Fibroblast of mammary gland (primary cell): ENCODE measurements around the gene DENND2A.
"Not testable (repeated sequence)": the region's sequence is repeated elsewhere in the genome, so short reads cannot be mapped to it uniquely, and the experiment has no call there.

ENCODE experiments used
- DNase-seq: peaks from one replicate; pipeline ENCODE4 v3.0.0-alpha.2; 2010; ENCODE audit warnings: low read depth
- H3K4me3 ChIP-seq: 2 replicates; pipeline ENCODE4 v1.5.1; 2011; ENCODE audit warnings: low read depth, mild to moderate bottlenecking, low read length, moderate library complexity; ENCODE audit not compliant: control insufficient read depth
- TF ChIP-seq, protein P1 (sequence below): conservative IDR thresholded peaks from 2 replicates; pipeline ENCODE4 v1.5.1; 2011; ENCODE audit warnings: low read depth, low read length, inconsistent platforms; ENCODE audit not compliant: control insufficient read depth, insufficient read depth

The DENND2A gene

DNA sequence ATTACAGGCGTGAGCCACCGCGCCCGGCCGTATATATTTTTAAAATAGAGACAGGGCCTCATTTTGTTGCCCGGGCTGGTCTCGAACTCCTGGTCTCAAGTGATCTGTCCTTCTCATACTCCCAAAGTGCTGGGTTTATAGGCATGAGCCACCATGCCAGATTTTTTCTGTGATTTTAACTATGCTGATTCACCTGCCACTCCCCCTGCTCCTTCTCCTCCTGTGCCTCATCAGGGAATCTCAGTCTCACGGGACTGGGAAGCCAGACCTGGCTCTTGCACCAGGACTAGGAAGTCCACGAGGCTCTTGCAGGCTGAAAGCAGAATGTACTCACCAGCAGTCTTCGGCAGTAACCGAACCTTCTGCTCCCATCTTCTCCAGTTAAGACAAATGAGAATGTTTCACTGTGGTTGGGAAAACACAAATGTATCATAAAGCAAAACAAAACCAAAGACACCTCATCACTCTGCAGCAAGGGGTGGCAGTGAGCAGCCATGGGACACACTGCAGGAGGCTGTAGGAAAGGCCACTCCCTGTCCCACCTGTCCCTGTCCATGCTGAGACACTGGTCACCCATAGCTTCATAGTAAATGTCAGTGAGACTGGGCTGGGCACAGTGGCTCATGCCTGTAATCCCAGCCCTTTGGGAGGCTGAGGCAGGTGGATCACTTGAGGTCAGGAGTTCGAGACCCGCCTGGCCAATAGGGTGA, 82.6 kb downstream of the DENND2A start:
- DNase-seq = peak; percentile 19
- no peak overlapping the region for H3K4me3 ChIP-seq
- TF ChIP-seq, protein P1, sequence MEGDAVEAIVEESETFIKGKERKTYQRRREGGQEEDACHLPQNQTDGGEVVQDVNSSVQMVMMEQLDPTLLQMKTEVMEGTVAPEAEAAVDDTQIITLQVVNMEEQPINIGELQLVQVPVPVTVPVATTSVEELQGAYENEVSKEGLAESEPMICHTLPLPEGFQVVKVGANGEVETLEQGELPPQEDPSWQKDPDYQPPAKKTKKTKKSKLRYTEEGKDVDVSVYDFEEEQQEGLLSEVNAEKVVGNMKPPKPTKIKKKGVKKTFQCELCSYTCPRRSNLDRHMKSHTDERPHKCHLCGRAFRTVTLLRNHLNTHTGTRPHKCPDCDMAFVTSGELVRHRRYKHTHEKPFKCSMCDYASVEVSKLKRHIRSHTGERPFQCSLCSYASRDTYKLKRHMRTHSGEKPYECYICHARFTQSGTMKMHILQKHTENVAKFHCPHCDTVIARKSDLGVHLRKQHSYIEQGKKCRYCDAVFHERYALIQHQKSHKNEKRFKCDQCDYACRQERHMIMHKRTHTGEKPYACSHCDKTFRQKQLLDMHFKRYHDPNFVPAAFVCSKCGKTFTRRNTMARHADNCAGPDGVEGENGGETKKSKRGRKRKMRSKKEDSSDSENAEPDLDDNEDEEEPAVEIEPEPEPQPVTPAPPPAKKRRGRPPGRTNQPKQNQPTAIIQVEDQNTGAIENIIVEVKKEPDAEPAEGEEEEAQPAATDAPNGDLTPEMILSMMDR = no peak

DNA sequence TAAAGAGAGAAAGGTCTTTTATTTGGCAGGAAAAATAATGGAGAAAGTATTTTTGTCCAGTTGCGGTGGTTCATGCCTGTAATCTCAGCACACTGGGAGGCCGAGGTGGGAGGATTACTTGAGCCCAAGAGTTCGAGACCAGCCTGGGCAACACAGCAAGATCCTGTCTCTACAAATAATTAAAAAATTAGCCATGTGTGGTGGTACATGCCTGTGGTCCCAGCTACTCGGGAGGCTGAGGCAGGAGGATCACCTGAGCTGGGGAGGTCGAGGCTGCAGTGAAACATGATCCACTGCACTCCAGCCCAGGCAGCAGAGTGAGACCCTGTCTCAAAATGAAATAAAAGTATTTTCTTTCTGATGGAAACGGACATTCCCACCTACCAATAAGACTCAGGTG, 83.5 kb downstream of the DENND2A start:
- TF ChIP-seq, protein P1 = no peak
- no peak overlapping the region for H3K4me3 ChIP-seq
- DNase-seq = no peak

DNA sequence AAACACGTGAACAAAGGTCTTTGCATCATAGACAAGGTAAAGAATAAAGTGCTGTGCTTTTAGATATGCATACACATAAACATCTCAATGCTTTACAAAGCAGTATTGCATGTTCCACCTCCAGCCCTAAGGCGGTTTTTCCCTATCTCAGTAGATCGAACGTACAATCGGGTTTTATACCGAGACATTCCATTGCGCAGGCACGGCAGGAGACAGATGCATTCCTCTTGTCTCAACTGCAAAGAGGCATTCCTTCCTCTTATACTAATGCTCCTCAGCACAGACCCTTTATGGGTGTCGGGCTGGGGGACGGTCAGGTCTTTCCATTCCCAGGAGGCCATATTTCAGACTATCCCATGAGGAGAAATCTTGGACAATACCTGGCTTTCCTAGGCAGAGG, 87.4 kb downstream of the DENND2A start:
- not testable (repeated sequence) for H3K4me3 ChIP-seq, DNase-seq

DNA sequence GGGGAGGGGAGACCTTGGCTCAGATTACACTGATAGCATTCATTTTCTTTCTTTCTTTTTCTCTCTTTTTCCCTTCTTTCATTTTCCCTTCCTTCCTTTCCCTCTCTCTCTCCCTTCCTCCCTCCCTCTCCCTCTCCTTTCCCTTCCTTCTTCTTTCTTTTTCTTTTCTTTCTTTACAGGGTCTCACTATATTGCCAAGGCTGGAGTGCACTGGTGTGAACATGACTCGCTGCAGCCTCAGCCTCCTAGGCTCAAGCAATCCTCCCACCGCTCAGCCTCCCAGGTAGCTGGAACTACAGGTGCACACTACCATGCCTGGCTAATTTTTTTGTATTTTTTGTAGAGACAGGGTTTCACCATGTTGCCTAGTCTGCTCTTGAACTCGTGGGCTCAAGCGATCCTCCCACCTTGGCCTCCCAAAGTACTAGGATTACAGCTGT, 88.4 kb downstream of the DENND2A start:
- H3K4me3 ChIP-seq = no peak overlapping the region
- TF ChIP-seq, protein P1 = no peak
- no peak for DNase-seq

DNA sequence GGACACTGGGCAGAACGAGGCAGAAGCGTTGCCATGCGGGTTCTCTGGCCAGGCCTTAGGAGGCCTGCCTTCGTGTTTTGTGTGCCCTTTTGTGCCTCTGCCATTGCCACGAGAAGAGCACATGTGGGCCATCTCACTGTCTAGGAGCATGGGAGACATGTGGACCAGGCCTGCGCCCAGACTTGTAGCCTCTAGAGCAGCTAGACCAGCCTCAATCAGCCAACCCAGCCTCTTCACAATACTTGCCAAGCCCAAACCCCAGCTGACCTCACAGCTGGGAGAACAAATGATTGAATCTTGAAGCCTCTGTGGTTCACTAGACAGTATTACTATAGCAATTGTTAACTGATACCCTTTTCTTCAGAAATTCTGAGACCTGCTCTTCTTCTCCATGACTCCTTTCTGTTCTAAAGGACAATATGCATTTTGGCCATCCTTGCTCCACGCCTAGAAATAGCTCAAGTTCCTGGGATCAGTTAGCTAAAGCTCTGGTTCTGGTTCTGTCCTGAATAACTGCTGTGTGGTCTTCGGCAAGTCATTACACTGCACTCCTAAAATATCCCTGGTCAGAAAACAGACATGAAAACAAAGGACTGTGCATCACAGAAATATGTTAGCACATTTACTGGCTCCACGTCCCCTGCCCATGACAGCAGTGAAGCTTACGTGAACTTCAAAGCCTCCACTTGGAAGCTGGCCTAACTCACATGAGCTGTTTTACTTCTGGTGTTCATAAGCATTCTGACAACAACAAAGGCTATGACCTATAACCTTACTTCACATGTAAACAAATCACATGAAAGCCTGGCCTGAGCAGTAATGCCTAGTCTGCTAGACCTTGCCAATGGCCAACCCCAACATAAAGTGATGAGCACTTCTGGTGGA, 89.0 kb downstream of the DENND2A start:
- peak; percentile 24 for DNase-seq
- no peak overlapping the region for H3K4me3 ChIP-seq
- TF ChIP-seq, protein P1 = no peak

DNA sequence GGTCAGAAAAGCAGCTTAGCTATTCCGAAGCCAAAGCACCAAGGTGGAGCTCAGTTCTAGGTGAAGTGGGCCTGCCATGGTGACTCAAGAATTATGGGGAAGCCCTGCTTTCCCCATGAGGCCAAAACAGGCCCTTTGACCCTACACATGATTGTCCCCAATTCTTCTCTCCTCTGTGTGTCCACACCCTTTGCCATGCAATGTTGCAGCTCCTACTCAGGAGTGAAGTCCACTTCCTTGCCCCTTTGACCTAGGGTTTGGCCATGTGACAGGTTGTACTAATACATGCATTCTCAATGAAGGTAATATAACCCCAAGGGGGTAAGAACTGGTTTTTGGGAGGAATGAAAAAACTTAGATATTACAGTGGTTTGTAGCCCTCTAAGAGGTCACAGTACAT, 93.7 kb downstream of the DENND2A start:
- no peak for DNase-seq
- TF ChIP-seq, protein P1 = no peak
- H3K4me3 ChIP-seq = no peak overlapping the region

DNA sequence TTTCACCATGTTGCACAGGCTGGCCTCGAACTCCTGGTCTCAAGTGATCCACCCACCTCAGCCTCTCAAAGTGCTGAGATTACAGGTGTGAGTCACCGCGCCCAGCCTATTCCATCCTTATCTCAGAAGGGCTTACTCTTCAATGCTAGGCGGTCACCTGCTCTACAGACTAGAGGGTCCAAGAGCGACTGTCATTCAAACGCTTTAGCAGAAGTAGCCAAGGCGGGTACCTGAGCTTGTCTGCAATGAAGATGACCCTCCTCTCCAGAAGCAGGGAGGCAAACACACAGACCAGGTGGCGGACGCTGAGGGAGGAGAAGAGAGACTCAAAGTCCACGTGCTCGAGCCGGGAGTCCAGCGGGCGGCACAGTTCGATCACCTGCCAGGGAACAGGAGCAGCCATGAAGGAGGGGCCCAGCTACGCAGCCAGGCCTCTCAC, 96.2 kb downstream of the DENND2A start:
- TF ChIP-seq, protein P1 = no peak
- H3K4me3 ChIP-seq = no peak overlapping the region
- no peak for DNase-seq
